ENCODE data around the gene PFDN6.
A peak's percentile ranks its signal among the peaks of the same experiment; 100 is the strongest.

PFDN6 gene

DNA sequence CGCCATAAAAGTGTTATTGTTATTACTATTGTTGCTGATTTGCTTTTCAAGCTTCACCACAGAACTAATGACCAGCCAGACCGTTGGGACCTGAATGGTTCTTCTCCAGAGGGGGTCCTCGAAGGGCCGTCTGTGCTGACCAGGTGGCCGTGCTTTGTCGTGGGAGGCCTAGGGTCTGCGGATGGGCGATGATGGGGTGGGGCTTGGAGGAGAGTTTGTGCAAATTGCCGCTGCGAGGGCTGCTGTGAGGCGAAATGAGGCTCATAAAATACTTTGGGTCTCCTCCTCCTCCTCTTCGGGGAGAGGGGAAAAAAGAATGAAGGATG lies 34.2 kb downstream of the PFDN6 start:
- TF ChIP-seq, protein P1, sequence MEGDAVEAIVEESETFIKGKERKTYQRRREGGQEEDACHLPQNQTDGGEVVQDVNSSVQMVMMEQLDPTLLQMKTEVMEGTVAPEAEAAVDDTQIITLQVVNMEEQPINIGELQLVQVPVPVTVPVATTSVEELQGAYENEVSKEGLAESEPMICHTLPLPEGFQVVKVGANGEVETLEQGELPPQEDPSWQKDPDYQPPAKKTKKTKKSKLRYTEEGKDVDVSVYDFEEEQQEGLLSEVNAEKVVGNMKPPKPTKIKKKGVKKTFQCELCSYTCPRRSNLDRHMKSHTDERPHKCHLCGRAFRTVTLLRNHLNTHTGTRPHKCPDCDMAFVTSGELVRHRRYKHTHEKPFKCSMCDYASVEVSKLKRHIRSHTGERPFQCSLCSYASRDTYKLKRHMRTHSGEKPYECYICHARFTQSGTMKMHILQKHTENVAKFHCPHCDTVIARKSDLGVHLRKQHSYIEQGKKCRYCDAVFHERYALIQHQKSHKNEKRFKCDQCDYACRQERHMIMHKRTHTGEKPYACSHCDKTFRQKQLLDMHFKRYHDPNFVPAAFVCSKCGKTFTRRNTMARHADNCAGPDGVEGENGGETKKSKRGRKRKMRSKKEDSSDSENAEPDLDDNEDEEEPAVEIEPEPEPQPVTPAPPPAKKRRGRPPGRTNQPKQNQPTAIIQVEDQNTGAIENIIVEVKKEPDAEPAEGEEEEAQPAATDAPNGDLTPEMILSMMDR (IDR thresholded peaks at IDR 0.05; ENCODE audit: low read depth, low read length), result no peak
- TF ChIP-seq POLR2A (IDR thresholded peaks at IDR 0.05; ENCODE audit: extremely low read depth, insufficient read length) (no peak), MYC (IDR thresholded peaks at IDR 0.05; ENCODE audit: low read depth, low read length) (no peak)
- TF ChIP-seq, protein P2, sequence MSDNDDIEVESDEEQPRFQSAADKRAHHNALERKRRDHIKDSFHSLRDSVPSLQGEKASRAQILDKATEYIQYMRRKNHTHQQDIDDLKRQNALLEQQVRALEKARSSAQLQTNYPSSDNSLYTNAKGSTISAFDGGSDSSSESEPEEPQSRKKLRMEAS (IDR thresholded peaks at IDR 0.05; ENCODE audit: low read depth, low read length), result no peak
- no peak for DNase-seq (ENCODE audit: low read depth)
- H3K4me3 ChIP-seq (ENCODE audit: low read depth, low read length), result peak overlapping the region; percentile 93

DNA sequence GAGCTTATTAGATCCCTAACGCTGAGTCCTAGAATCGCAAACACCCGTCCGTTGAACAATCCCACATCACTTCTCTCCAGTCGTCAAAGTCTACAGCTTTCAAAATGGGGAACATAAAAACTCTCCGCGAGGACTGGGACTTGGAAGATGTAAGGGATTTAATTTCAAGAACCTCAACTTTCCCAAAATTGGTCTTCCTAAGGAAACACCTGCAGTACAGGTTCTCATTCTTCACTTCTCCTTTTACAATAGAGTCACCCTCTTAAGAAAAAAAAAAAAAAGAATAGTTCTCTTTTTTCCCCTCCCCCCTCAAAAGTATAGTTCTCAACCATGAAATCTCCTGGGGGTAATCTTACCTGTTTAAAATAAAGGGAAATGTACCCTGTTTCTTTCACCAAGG lies 34.7 kb downstream of the PFDN6 start:
- DNase-seq (ENCODE audit: low read depth), result peak; percentile 39
- H3K4me3 ChIP-seq (ENCODE audit: low read depth, low read length), result peak overlapping the region; percentile 93
- TF ChIP-seq MYC (IDR thresholded peaks at IDR 0.05; ENCODE audit: low read depth, low read length), result no peak
- TF ChIP-seq, protein P1 (IDR thresholded peaks at IDR 0.05; ENCODE audit: low read depth, low read length), result no peak
- TF ChIP-seq, protein P2 (IDR thresholded peaks at IDR 0.05; ENCODE audit: low read depth, low read length), result no peak
- TF ChIP-seq POLR2A (IDR thresholded peaks at IDR 0.05; ENCODE audit: extremely low read depth, insufficient read length), result no peak

DNA sequence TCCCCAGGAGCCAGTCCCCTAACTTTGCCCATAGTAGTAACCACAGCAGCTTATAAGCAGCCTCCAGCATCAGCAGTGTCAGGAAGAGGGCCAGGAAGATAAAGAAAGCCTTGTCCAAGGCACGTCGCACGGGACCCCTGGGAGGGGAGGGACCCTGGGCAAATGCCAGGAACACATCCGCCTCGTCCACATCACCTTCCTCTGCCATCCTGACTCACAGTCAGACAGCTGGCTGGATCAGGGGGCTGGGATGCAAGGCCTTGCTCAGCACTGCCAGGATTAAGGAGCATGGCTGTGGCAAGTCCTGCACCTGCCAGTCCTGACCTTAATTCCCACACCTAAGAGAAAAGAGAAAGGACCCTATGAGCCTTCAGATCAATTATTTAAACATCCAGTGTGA lies 39.7 kb downstream of the PFDN6 start:
- no peak for DNase-seq (ENCODE audit: low read depth)
- TF ChIP-seq POLR2A (IDR thresholded peaks at IDR 0.05; ENCODE audit: extremely low read depth, insufficient read length) (no peak), MYC (IDR thresholded peaks at IDR 0.05; ENCODE audit: low read depth, low read length) (no peak)
- TF ChIP-seq, protein P2 (IDR thresholded peaks at IDR 0.05; ENCODE audit: low read depth, low read length), result no peak
- TF ChIP-seq, protein P1 (IDR thresholded peaks at IDR 0.05; ENCODE audit: low read depth, low read length), result no peak
- H3K4me3 ChIP-seq (ENCODE audit: low read depth, low read length), result no peak overlapping the region

DNA sequence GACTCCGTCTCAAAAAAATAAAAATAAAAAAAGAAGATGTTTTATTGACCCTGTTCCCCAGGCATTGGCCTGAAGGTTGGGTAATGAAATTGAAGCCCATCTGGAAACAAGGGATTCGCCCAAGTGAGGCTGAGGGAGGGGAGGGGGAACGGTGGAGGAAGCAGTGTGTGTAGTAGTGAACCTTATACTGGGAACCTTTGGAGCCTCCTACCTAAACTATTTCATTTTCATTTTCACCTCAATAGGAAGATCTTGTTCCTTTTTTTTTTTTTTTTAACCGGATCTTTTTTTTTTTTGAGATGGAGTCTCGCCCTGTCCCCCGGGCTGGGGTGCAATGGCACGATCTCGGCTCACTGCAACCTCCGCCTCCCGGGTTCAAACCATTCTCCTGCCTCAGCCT lies 41.3 kb downstream of the PFDN6 start:
- DNase-seq (ENCODE audit: low read depth), result no peak
- TF ChIP-seq POLR2A (IDR thresholded peaks at IDR 0.05; ENCODE audit: extremely low read depth, insufficient read length) (no peak), MYC (IDR thresholded peaks at IDR 0.05; ENCODE audit: low read depth, low read length) (no peak)
- TF ChIP-seq, protein P2 (IDR thresholded peaks at IDR 0.05; ENCODE audit: low read depth, low read length), result no peak
- TF ChIP-seq, protein P1 (IDR thresholded peaks at IDR 0.05; ENCODE audit: low read depth, low read length), result no peak
- H3K4me3 ChIP-seq (ENCODE audit: low read depth, low read length), result no peak overlapping the region

DNA sequence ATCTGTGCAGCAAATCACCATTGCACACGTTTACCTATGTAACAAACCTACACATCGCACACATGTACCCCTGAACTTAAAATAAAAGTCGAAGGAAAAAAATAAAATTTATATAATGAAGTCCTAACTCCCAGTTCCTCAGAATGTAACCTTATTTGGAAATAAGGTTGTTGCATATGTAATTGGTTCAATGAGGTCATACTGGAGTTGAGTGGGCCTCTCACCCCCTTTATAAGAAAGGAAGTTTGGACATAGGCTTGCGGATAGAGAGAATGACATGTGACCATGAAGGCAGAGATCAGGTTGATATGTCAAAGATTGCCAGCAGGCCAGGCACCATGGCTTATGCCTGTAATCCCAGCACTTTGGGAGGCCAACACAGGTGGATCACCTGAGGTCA lies 44.3 kb downstream of the PFDN6 start:
- TF ChIP-seq POLR2A (IDR thresholded peaks at IDR 0.05; ENCODE audit: extremely low read depth, insufficient read length) (no peak), MYC (IDR thresholded peaks at IDR 0.05; ENCODE audit: low read depth, low read length) (no peak)
- TF ChIP-seq, protein P1 (IDR thresholded peaks at IDR 0.05; ENCODE audit: low read depth, low read length), result no peak
- TF ChIP-seq, protein P2 (IDR thresholded peaks at IDR 0.05; ENCODE audit: low read depth, low read length), result no peak
- no peak overlapping the region for H3K4me3 ChIP-seq (ENCODE audit: low read depth, low read length)
- no peak for DNase-seq (ENCODE audit: low read depth)

DNA sequence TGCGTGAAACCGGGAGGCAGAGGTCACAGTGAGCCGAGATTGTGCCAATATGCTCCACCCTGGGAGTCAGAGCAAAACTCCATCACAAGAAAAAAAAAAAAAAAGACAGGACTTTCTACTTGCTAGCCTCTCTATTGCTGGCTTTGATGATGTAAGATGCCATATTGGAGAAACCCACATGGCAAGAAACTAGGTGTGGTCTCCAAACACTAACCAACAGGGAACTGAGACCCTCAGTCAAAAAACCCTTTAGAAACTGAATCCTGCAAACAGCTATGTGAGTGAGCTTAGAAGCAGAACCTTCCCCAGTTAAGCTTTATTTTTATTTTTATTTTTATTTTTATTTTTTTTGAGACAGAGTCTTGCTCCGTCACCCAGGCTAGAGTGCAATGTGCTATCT lies 46.5 kb downstream of the PFDN6 start:
- H3K4me3 ChIP-seq (ENCODE audit: low read depth, low read length), result no peak overlapping the region

More for the DNA sequence above, 46.5 kb downstream of the PFDN6 start:
- DNase-seq (ENCODE audit: low read depth), result no peak
- TF ChIP-seq, protein P2 (IDR thresholded peaks at IDR 0.05; ENCODE audit: low read depth, low read length), result no peak
- TF ChIP-seq POLR2A (IDR thresholded peaks at IDR 0.05; ENCODE audit: extremely low read depth, insufficient read length), result no peak
- TF ChIP-seq, protein P1 (IDR thresholded peaks at IDR 0.05; ENCODE audit: low read depth, low read length), result no peak
- no peak for TF ChIP-seq MYC (IDR thresholded peaks at IDR 0.05; ENCODE audit: low read depth, low read length)

Data from NB4 (cell line).